ENCODE data around the gene BIRC2. TPM values are rescaled to one million over a fixed set of nuclear protein-coding genes. Genes with fewer than 3 reads are reported as not detected.

Gene BIRC2
- total and polyA plus RNA-seq, 2 donors (not counting 1 experiment from before 2014, with no cell fraction given) = 45.4 to 59.6 TPM

DNA sequence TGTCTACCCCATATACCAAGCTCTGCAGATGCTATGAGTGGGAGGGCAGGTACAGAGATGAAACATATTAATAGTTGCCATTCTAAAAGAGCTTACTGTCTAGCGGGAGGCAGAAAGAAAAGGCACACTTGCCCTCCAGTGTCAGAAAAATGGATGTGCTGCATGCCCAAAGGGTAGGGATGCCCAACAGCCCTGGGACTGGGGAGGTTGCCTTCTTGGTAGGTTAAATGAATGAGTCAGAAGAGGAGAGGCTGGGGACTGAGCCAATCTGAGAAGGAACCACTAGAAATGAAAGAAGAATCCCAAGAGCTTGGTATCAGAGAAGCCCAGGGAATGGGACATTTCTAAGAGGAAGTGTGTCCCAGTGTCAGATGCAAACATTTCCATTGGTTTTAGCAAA is 28.5 kb upstream of the BIRC2 start:
- no peaks in the 10 kb centered on the region for H3K9me3 ChIP-seq (ENCODE audit: control insufficient read depth, insufficient read depth, low read depth, low read length)
- H2AFZ ChIP-seq (ENCODE audit: low read length) = no peak overlapping the region
- H4K20me1 ChIP-seq (ENCODE audit: control insufficient read depth, extremely low read depth, insufficient read depth, low read length) = no peaks in the 10 kb centered on the region
- DNase-seq (ENCODE audit: low read depth in 2 of 2) = peak in 1 of 2 donors; percentile 20
- H3K79me2 ChIP-seq (ENCODE audit: control insufficient read depth, insufficient read depth, low read length) = no peaks in the 10 kb centered on the region
- H3K4me3 ChIP-seq (replicated peaks in 1 of 4; ENCODE audit: control extremely low read depth in 1 of 4, insufficient read depth in 1 of 4, low read depth in 3 of 4, low read length in 4 of 4) = no peak overlapping the region
- TF ChIP-seq EZH2 (IDR thresholded peaks at IDR 0.05; ENCODE audit: low read length, missing control alignments) = no peak
- TF ChIP-seq, protein P1, sequence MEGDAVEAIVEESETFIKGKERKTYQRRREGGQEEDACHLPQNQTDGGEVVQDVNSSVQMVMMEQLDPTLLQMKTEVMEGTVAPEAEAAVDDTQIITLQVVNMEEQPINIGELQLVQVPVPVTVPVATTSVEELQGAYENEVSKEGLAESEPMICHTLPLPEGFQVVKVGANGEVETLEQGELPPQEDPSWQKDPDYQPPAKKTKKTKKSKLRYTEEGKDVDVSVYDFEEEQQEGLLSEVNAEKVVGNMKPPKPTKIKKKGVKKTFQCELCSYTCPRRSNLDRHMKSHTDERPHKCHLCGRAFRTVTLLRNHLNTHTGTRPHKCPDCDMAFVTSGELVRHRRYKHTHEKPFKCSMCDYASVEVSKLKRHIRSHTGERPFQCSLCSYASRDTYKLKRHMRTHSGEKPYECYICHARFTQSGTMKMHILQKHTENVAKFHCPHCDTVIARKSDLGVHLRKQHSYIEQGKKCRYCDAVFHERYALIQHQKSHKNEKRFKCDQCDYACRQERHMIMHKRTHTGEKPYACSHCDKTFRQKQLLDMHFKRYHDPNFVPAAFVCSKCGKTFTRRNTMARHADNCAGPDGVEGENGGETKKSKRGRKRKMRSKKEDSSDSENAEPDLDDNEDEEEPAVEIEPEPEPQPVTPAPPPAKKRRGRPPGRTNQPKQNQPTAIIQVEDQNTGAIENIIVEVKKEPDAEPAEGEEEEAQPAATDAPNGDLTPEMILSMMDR (conservative IDR thresholded peaks at IDR 0.05 in 1 of 2, IDR thresholded peaks at IDR 0.05 in 1 of 2; ENCODE audit: low read depth in 1 of 2, low read length in 2 of 2) = no peak
- no peaks in the 10 kb centered on the region for H3K27me3 ChIP-seq (ENCODE audit: control insufficient read depth, insufficient read depth, low read length)
- H3K4me1 ChIP-seq (ENCODE audit: control insufficient read depth, extremely low read depth, insufficient read depth, low read length) = peaks cover 5% of the 10 kb centered on the region
- H3K36me3 ChIP-seq (ENCODE audit: control insufficient read depth, insufficient read depth, low read length) = no peaks in the 10 kb centered on the region
- no peak overlapping the region for H3K4me2 ChIP-seq (ENCODE audit: extremely low read depth, insufficient read depth, low read length)
- H3K27ac ChIP-seq (ENCODE audit: insufficient read depth, low read length) = no peak overlapping the region
- H3K9ac ChIP-seq (ENCODE audit: insufficient read depth, low read length) = no peak overlapping the region

DNA sequence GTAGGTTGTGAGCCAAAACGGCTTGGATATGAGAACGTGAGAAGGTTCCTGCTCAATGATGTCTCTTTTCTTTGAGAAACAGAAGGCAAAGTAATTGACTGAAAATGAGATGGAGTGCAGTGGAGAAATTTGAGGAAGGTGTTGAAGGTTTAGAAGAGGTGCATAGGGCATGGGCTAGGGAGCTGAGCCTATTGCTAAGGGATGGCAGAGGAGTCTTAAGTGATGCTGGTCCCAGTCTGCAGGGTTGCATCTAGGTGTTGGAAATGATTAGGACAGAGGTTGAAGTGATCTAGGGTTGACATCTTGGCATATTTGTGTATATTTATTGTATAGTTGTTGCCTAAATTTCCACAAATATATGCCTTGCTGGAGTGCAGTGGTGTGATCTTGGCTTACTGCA is 27.5 kb upstream of the BIRC2 start:
- Histone ChIP-seq H3K27me3 (ENCODE audit: control insufficient read depth, insufficient read depth, low read length) (no peaks in the 10 kb centered on the region), H2AFZ (ENCODE audit: low read length) (no peak overlapping the region), H3K4me3 (replicated peaks in 1 of 4; ENCODE audit: control extremely low read depth in 1 of 4, insufficient read depth in 1 of 4, low read depth in 3 of 4, low read length in 4 of 4) (no peak overlapping the region), H3K36me3 (ENCODE audit: control insufficient read depth, insufficient read depth, low read length) (no peaks in the 10 kb centered on the region), H3K9ac (ENCODE audit: insufficient read depth, low read length) (no peak overlapping the region), H3K4me2 (ENCODE audit: extremely low read depth, insufficient read depth, low read length) (no peak overlapping the region), H3K4me1 (ENCODE audit: control insufficient read depth, extremely low read depth, insufficient read depth, low read length) (peaks cover 7% of the 10 kb centered on the region), H3K27ac (ENCODE audit: insufficient read depth, low read length) (no peak overlapping the region), H4K20me1 (ENCODE audit: control insufficient read depth, extremely low read depth, insufficient read depth, low read length) (no peaks in the 10 kb centered on the region), H3K79me2 (ENCODE audit: control insufficient read depth, insufficient read depth, low read length) (no peaks in the 10 kb centered on the region), H3K9me3 (ENCODE audit: control insufficient read depth, insufficient read depth, low read depth, low read length) (no peaks in the 10 kb centered on the region)
- no peak for TF ChIP-seq EZH2 (IDR thresholded peaks at IDR 0.05; ENCODE audit: low read length, missing control alignments)
- TF ChIP-seq, protein P1 (conservative IDR thresholded peaks at IDR 0.05 in 1 of 2, IDR thresholded peaks at IDR 0.05 in 1 of 2; ENCODE audit: low read depth in 1 of 2, low read length in 2 of 2) = no peak
- no peak for DNase-seq (ENCODE audit: low read depth in 2 of 2)

DNA sequence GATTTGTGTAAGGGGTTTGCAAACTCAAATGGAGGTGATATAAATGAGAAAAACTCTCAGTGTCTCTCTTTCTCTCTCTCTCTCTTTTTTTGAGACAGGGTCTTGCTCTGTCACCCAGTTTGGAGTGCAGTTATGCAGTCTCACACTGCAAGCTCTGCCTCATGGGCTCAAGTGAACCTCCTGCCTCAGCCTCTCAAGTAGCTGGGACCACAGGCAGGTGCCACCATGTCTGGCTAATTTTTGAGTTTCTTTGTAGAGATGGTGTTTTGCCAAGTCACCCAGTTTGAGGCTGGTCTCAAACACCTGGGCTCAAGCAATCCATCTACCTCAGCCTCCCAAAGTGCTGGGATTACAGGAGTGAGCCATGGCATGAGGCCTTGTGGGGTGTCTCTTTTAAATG is 26.8 kb upstream of the BIRC2 start:
- no peak overlapping the region for H3K4me2 ChIP-seq (ENCODE audit: extremely low read depth, insufficient read depth, low read length)
- no peak overlapping the region for H3K4me3 ChIP-seq (replicated peaks in 1 of 4; ENCODE audit: control extremely low read depth in 1 of 4, insufficient read depth in 1 of 4, low read depth in 3 of 4, low read length in 4 of 4)
- no peak overlapping the region for H3K27ac ChIP-seq (ENCODE audit: insufficient read depth, low read length)
- no peaks in the 10 kb centered on the region for H3K36me3 ChIP-seq (ENCODE audit: control insufficient read depth, insufficient read depth, low read length)
- H3K4me1 ChIP-seq (ENCODE audit: control insufficient read depth, extremely low read depth, insufficient read depth, low read length) = peaks cover 7% of the 10 kb centered on the region
- H2AFZ ChIP-seq (ENCODE audit: low read length) = no peak overlapping the region
- H4K20me1 ChIP-seq (ENCODE audit: control insufficient read depth, extremely low read depth, insufficient read depth, low read length) = no peaks in the 10 kb centered on the region
- no peak overlapping the region for H3K9ac ChIP-seq (ENCODE audit: insufficient read depth, low read length)
- no peaks in the 10 kb centered on the region for H3K79me2 ChIP-seq (ENCODE audit: control insufficient read depth, insufficient read depth, low read length)
- no peaks in the 10 kb centered on the region for H3K27me3 ChIP-seq (ENCODE audit: control insufficient read depth, insufficient read depth, low read length)
- H3K9me3 ChIP-seq (ENCODE audit: control insufficient read depth, insufficient read depth, low read depth, low read length) = no peaks in the 10 kb centered on the region
- DNase-seq (ENCODE audit: low read depth in 2 of 2) = no peak
- no peak for TF ChIP-seq EZH2 (IDR thresholded peaks at IDR 0.05; ENCODE audit: low read length, missing control alignments)
- TF ChIP-seq, protein P1 (conservative IDR thresholded peaks at IDR 0.05 in 1 of 2, IDR thresholded peaks at IDR 0.05 in 1 of 2; ENCODE audit: low read depth in 1 of 2, low read length in 2 of 2) = no peak
